HG03097 (cell line): ENCODE measurements around the gene NVL.

Source experiments
- ATAC-seq: cut with Tn5 transposase; IDR thresholded peaks from one replicate; pipeline ENCODE4 v1.9.1; 2021; ENCODE audit not compliant: unreplicated experiment, low FRiP score

Gene NVL

GRCh38 chr1:224201383-224201782 is 128.6 kb downstream of the NVL start:
- no peak for ATAC-seq

DNA sequence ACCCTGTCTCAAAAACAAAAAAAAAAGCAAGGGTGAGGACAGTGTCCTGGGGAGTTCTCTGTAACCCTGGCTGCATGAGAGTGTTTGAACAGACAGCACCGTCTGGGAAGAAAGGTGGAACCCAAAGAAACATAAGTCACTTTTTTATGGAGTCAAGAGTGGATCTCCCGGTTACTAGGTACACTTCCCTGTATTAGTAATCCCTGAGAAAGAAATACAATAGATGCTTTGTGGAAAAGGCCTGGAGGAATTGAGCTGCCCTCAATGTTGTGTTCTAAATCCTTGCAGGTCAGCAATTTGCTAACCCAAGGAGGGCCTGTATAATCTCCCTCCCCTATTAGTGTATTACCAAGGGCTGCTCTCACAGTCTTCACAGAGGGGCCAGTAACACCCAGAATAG is 130.3 kb downstream of the NVL start:
- ATAC-seq: no peak

GRCh38 chr1:224198572-224198971 is 131.4 kb downstream of the NVL start:
- no peak for ATAC-seq

DNA sequence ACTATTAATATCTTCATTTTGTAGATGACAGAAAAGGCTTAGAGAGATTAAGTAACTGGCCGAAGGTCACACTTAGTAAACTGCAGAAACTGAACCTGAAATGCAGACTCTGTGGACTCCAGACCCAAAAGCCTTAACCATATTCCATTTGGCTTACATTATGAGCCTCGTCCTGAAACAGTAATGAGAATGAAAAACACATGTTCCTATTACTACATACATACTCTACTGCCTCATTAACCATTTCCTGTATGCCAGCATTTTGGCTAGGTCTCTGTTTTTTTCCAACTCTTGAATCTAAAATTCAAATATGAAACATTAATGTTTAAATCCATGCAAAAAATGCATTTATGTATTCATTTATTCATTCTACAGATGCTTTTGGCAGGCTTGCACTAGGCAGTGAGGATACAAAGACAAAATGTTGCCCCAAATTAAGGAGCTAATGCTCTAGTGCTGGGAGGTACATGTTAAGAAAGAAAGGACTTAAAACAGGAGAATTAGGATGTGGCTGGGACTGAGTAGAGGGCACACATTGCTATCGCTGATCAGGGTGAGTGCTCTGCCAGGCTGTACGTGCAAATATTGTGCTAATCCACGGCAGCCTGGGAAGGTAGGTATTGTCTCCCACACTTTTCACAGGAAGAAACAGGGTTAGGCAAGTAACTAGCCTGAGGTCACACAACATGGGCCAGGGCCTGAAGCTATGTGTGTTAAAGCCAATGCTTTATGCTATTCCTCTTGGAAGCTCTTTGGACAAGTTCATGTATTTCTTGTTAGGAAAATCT is 133.0 kb downstream of the NVL start:
- no peak for ATAC-seq

GRCh38 chr1:224193319-224193966 is 136.5 kb downstream of the NVL start:
- no peak for ATAC-seq

DNA sequence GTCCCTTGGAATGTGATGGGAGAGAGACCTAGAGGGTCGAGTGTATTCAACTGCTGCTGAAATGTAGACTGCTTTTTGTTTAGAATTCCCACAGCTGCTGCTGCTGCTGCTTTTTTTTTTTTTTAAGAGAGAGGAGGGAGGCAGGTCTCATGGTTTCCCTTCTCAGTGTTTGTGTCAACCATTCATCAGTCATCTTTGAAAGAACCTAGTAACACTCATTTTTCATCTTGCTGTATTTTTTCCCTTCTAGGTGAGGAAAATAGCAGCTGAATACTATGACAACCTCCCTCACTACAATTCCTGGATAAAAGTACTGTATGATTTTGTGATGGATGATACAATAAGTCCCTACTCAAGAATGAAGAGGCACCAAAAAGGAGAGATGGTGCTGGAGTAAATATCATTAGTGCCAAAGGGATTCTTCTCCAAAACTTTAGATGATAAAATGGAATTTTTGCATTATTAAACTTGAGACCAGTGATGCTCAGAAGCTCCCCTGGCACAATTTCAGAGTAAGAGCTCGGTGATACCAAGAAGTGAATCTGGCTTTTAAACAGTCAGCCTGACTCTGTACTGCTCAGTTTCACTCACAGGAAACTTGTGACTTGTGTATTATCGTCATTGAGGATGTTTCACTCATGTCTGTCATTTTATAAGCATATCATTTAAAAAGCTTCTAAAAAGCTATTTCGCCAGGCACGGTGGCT is 137.7 kb downstream of the NVL start:
- ATAC-seq: no peak

DNA sequence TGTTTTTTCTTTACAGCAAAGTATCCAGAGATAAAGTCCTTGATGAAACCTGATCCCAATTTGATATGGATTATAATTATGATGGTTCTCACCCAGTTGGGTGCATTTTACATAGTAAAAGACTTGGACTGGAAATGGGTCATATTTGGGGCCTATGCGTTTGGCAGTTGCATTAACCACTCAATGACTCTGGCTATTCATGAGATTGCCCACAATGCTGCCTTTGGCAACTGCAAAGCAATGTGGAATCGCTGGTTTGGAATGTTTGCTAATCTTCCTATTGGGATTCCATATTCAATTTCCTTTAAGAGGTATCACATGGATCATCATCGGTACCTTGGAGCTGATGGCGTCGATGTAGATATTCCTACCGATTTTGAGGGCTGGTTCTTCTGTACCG is 140.4 kb downstream of the NVL start:
- ATAC-seq: no peak

GRCh38 chr1:224188286-224188685 is 141.7 kb downstream of the NVL start:
- ATAC-seq: no peak

- no peak for ATAC-seq
Measured at GRCh38 chr1:224185208-224185607, 144.8 kb downstream of the NVL start.

- ATAC-seq: peak; percentile 42
Measured at GRCh38 chr1:224183591-224184312, 146.2 kb downstream of the NVL start.

DNA sequence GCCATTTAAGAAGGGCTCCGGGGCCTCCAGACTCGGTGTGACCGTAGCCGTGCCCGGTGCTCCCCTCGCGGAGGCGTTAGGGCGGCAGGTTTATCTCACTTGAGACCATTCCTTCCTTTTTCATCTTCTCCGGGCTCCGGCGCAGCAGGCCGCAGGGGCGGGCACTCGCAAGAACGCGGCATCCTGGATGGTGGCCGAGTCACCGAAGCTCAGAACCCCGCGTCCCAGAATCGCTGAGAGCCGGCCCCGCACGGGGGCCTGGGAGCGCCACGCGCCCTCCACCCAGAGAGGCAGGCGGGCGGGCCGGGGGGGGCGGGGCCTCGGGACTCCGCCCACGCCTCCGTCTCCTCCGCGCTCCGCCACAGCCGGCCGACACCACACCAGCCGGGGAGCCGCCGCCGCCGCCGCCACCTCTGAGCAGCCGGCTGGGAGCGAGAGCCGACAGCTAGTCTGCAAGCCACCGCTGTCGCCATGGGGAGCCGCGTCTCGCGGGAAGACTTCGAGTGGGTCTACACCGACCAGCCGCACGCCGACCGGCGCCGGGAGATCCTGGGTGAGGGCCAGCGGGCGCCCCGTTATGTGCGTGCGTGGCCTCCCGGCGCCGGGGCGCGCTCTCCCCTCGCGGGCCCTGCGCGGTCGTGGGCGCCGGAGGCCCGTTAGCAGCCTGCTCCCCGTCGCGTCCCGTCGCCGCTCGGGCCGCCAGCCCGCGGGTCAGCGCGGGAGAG is 146.9 kb downstream of the NVL start, which contains the start of gene DEGS1:
TSS of gene DEGS1 (plus strand) at position 375 of the 725 bp plus-strand sequence. CDS start at position 472, 97 bp downstream.
- peak; percentile 61 for ATAC-seq

- peak; percentile 41 for ATAC-seq
Measured at GRCh38 chr1:224182057-224182865, 147.7 kb downstream of the NVL start.

DNA sequence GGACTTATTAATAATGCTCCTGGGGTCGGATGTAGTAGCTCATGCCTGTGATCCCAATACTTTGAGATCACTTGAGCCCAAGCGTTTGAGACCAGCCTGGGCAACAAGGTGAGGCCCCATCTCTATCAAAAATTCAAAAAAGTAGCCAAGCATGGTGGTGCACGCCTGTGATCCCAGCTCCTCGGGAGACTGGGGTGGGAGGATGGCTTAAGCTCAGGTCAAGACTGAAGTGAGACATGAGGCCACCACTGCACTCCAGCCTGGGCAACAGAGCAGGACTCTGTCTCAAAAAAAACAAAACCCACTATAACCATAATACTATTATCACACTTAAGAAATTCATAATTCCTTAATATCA is 148.5 kb downstream of the NVL start:
- ATAC-seq: no peak

DNA sequence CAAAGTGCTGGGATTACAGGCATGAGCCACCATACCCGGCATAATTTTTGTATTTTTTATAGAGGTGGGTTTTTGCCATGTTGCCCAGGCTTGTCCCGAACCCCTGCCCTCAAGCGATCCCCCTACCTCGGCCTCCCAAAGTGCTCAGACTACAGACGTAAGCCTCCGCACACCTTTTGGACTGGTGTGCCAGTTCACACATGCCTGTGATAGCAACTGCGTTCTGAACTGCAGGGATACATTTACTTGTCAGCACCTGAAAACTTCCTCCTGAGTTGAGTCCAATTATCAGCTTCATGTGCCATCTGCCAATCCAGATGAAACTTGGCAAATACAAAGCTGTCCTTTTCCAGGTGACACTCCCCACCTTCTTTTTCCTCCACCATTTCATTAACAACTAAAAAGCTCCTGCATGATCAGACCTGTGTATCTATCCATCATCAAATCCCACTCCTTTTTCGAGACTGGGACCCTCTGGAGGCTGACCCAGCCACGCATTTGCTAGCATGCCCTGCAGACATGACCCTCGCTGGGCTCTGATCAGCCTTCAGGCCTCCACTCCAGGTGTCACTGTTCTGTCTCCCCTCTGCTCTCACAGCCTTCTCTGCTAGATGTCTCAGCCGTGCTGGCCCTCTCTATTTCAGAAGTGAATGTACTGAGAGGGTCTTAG is 149.1 kb downstream of the NVL start:
- no peak for ATAC-seq

- no peak for ATAC-seq
Measured at GRCh38 chr1:224178894-224179293, 151.1 kb downstream of the NVL start.

DNA sequence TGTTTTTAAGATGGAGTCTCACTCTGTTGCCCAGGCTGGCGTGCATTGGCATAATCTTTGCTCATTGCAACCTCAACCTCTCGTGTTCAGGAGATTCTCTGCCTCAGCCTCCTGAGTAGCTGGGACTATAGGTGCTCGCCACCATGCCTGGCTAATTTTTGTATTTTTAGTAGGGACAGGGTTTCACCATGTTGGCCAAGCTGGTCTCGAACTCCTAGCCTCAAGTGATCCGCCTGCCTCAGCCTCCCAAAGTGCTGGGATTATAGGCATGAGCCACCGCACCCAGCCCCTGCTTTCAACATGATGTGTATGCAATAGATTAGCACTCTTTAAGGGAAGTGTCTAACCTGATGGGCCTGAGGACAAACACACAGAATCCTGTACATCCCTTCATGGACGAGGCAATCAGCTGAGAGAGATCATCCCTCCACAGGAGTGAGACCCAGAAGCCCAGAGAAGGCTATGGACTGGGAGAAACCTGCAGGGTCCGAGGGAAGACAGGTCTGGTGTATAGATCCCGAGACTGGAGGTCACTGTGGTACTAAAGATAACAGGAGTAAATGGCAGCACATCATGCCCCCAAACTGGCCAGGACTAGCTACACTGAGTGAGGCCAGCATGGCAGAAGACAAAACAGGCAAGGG is 152.5 kb downstream of the NVL start:
- ATAC-seq: no peak
